ENCODE data around the gene NTSR1.

DNA sequence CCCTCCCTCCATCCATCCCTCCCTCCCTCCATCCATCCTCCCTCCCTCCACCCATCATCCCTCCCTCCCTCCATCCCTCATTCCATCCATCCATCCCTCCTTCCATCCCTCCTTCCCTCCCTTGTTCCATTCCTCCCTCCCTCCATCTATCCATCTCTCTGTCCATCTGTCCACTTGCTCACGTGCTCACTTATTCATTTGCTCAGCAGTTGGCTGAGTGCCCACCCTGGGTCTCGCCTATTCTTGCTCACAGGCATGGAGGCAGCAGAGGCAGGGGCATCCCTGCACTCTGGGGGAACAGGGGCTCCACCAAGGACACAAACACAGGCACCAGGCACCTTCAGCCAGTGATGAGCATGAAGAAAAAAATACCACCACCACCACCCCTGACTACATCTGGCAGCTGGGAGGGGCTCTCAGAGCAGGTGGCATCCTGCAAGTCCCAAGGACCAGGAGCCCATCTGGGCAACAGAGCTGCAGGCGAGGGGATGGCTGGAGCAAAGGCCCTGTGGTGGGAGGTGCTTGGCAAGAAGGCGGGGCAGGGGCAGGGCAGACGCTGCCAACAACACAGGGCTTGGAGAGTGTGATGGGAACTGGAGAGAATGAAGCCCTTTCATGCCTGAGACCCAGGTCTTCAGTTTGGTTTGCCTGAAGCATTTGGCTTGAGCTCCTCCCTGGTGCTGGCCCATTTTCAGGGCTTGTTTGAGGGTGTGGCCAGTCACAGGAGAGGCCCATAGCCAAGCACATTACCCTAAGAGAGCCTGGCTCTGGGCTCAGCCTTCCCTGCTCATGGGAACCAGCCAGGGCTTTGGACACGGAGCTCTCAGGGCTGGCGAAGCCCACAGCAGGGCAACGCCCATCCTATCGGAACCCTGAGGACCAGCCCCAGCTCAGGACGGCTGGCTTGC, 47.4 kb downstream of the NTSR1 start:
- TF ChIP-seq CTCF (IDR thresholded peaks at IDR 0.05) (no peak), POLR2AphosphoS5 (IDR thresholded peaks at IDR 0.05) (no peak), POLR2A (IDR thresholded peaks at IDR 0.05) (no peak)
